NCI-H2107 treated with DMSO at 0.1 percent for 48 hours (cell line): ENCODE measurements around the gene ADORA2B.
"Not testable (repeated sequence)": the region's sequence is repeated elsewhere in the genome, so short reads cannot be mapped to it uniquely, and the experiment has no call there.

Source experiments
- DNase-seq: peaks from one replicate; lab custom pipeline; 2025; ENCODE audit not compliant: unreplicated experiment; lab: John Stamatoyannopoulos, UW

The ADORA2B gene

GRCh38 chr17:15921640-15922039 is 23.3 kb upstream of the ADORA2B start:
- DNase-seq, result no peak

DNA sequence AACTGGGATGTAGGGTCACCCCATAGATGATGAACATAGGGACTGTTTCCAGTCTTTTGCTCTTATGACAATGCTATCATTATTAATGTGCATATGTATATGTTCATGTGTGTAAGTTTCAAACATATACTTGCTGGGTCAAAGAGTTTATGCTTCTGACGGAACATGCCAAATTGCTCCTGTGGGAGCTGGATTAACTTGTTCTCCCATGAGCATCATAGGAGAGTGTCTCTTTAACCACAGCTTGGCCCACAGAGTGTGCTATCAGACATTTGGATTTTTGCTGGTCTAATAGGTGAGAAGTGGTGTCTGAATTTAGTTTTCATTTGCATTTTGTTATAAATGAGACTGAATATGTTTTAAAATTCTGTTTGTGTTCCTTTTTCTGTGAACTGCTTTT is 22.3 kb upstream of the ADORA2B start:
- no peak for DNase-seq

- DNase-seq, result no peak
Measured at GRCh38 chr17:15926039-15926740, 18.7 kb upstream of the ADORA2B start.

DNA sequence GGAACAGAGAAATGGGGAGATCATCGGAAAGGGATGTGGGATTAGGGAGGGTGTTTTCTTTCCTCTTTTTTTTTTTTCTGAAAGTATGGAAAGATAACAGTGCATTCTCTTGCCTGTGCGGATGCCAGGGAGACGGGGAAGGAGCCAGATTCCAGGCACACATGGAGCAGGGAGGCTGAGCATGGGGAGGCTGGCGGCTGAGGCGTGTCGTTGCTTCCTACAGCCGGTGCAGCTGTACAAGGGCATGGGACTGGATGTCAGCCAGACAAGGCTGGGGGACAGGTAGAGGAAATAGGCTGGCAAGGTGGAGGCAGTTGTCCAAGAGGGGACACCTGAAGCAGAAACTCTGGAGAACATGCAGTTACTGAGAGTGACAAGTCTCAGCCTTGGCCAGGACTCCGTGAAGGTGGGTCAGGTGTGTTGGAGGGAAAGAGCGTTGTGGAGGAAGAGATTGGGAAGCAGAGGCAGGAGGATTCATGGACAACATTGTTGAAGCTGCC is 16.6 kb upstream of the ADORA2B start:
- DNase-seq, result no peak

DNA sequence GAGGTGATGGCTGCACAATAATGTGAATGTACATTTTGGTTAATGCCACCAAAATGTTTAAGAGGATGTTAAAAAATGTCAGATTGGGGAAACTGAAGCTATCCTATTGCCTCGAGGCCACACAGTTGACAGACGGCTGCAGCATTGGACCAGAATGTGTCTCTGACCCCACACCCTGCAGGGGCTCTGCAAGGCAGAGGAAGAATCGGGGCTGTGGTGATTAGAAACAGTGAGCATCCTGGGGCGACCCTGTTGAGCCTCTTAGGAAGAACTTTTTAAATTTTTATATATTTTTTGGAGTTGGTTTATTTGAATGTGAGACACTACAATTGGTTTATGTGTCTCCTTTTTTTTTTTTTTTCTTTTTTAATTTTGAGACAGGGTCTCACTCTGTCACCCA is 15.0 kb upstream of the ADORA2B start:
- DNase-seq, result no peak

GRCh38 chr17:15930426-15930825 is 14.5 kb upstream of the ADORA2B start:
- no peak for DNase-seq

- DNase-seq, result no peak
Measured at GRCh38 chr17:15931394-15931793, 13.5 kb upstream of the ADORA2B start.

DNA sequence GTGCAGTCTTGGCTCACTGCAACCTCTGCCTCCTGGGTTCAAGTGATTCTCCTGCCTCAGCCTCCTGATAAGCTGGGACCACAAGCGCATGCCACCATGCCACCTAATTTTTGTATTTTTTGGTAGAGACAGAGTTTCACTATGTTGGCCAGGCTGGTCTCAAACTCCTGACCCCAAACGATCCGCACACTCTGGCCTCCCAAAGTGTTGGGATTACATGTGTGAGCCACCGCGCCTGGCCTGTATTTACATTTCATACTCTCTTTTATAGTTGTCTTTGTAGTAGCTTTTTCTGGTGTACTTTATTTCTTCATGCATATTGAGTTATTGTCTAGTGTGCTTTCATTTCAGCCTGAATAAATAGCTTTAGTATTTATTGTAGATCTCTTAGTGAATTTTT is 10.1 kb upstream of the ADORA2B start:
- DNase-seq, result no peak

- DNase-seq, result no peak
Measured at GRCh38 chr17:15935891-15936290, 9.0 kb upstream of the ADORA2B start.

GRCh38 chr17:15936481-15936880 is 8.4 kb upstream of the ADORA2B start:
- DNase-seq, result not testable (repeated sequence)

GRCh38 chr17:15941781-15942180 is 3.1 kb upstream of the ADORA2B start:
- DNase-seq, result no peak

GRCh38 chr17:15942207-15942833 is 2.6 kb upstream of the ADORA2B start:
- DNase-seq, result no peak

DNA sequence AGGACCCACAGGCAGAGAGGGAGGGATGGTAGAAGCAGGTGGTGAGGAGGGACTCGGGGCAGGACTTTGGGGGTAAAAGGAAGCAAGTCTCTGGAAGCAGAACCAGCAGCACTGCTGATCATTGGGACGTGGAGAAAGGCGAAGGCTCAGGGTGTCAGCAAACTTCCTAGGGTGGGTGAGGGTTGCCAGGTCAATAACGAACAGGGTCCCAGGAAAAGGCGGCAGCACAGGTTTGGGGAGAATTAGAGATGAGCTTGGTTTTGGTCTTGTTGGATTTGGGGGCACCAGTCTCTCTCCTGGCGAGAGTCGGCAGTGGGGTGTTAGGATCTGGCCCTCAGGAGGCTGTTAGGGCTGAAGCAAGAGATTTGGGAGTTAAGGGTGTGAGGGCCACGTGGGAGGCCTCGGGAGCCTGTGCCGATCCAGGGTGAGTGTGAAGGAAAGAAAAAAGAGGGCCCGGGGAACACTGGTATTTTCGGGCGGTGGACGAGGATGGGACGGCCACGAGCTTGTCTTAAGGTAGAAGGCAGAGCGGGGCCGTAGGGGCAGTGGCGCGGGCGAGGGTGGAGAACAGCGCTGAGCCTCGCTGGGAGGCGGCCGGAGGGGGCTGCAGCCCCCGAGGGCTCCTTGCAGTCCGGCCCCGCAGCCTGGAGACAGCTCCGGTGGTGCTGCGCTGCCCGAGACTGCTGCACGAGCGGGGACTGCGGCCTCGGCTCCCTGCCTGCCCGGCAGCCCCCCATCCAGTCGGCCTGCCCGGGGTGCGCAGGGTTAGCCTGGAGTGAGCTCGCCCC is 765 bp upstream of the ADORA2B start:
- DNase-seq, result no peak

- DNase-seq, result no peak
Measured at GRCh38 chr17:15945527-15946191, 729 bp downstream of the ADORA2B start.

DNA sequence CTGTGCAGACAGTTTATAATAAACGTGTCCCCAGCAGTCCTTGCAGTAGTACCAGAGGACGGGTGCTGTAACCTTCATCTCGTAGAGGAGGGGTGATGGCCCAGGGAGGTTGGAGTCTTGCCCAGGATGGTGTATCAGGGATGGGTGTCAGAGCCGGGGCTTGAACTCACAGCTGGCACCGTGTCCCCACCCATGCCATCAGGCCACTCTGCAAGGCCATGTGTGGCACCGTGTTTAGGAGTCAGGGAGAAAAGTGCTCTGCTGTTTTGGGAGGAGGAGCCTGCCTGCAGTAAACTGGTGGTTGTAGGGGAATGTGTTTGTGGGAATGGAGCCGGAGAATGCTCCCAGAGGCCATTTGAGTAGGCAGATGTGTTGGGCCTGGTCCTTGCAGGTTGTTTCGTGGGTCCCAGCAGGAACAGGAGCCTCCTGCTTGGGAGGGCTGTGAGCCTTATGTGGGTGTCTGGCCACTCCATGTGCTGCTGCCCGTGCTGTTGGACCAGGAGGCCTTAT is 1.7 kb downstream of the ADORA2B start:
- no peak for DNase-seq

GRCh38 chr17:15947271-15947670 is 2.3 kb downstream of the ADORA2B start:
- DNase-seq, result no peak

DNA sequence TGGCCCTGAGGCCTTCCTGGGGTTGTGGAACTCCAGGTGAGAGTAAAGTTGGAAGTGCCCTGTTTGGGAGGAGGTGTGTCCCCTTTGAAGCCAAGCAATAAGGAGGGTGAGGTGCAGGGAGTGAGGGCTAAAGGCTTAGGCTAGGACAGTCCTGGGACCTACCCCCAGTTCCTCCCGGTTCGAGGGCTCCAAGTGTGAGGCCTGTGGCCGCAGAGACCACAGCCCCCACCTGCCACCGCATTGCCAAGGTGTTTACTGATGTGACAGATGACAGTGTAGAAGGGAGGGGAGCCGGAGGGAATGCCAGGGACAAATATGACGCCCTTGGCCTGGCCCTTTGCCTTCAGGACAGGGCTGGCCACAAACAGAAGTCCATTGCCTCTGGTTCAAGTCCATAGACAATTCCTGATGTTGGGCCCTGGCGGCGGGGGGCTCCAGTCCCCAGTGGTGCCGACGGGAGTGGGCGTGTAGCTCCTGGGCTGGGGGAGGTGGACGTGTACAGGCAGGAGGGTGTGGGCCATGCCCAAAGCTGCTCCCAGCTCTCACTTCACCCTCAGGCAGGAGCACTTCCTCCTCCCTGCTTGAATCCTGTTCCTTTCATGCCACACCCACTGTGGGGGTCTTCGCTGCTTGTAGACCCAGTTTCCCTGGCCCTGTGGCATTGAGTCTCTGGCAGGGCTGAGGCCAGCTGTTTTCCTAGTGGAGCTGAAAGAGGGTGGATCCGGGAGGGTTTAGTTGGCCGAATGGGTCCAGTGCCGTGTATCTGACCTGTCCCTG is 3.2 kb downstream of the ADORA2B start:
- DNase-seq, result no peak

DNA sequence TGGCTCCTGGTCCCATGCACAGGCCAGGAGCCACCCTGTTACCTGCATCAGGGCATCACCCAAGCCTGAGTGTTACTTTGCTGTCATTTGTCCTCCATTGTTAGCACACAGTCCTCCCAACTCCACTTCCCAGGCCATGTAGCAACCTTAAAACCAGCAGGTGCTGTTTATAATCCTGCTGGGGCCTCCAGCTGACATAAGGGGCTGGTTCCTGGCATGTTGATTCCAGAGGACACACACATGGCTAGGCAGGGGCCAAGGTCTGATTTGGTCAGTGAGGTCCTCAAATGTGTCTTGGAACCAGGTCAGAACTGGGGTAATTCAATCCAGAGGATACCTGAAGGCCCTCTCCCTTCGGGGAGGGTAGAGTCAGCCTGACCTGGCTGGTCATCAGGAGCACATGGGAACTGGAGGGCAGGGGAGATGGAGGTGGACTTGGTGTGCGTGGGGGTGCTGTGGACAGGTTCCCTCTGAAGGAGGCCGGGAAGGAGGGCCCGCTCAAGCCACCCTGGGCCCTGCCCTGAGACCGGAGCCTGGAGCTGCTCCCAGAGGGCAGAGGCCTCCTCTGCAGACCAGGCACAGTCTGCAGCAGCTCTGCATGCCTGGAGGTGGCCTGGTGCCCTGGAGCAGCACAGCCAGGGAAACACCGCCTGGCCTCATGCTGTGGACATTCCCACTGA is 6.6 kb downstream of the ADORA2B start:
- DNase-seq, result no peak

DNA sequence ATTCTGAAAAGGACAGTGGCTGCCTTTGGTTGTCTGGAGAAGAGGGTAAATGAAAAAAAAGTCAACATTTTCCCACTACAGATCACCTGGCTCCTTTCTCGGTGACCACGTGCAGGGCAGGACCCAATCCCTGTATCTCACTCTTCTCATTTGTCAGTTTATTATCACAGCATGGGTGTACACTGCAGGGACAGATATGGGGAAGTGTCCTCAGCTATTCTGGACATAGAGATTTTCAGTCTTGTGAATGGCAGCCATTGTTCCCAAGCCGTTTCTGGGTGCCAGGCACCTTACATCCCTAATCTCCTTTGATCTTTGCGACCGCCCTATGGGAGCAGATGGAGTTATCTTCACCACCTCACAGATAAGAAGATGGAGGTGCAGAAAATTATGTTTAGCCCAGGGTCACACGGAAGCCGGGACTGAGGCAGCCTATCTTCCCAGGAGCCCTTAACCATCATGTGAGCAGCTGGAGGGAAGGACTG is 7.2 kb downstream of the ADORA2B start:
- DNase-seq, result no peak
